NK-92 (cell line): ENCODE data around the gene FRYL.
"Not testable (repeated sequence)": the region's sequence is repeated elsewhere in the genome, so short reads cannot be mapped to it uniquely, and the experiment has no call there.

Experiments used
- DNase-seq: peaks from one replicate; lab custom pipeline; 2025; ENCODE audit not compliant: unreplicated experiment; lab: John Stamatoyannopoulos, UW

FRYL gene

DNA sequence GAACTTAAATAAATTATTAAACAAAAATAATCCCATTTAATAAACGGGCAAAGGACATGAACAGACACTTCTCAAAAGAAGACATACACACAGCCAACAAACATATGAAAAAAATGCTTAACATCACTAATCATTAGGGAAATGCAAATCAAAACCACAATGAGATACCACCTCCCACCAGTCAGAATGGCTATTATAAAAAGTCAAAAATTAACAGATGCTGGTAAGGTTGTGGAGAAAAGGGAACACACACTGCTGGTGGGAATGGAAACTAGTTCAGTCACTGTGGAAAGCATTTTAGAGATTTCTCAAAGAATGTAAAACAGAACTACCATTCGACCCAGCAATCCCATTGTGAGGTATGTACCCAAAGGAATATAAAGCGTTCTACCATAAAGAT is 328.4 kb downstream of the FRYL start:
- not testable (repeated sequence) for DNase-seq

DNA sequence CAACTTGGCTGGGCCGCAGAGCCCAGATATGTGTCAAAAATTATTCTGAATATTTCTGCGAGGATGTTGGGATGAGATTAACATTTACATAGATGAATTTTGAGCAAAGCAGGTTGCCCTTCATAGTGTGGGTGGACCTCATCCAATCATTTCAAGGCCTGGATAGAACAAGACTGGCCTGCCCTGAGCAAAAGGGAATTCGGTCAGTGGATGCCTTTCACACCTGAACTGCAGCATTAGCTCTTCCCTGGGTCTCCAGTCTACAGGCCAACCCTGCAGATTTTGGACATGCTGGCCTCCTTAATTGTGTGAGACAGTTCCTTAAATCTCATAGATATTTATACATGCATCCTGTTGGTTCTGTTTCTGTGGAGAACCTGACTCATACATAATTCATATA is 329.3 kb downstream of the FRYL start:
- no peak for DNase-seq

- no peak for DNase-seq
Observed at GRCh38 chr4:48449151-48449550, 330.9 kb downstream of the FRYL start.
